GM12801 (cell line): ENCODE measurements around the gene GFY.

Experiments used
- CTCF ChIP-seq: IDR thresholded peaks from one replicate; pipeline ENCODE4 v1.5.1; 2011; ENCODE audit warnings: control low read depth; ENCODE audit not compliant: insufficient read length; ENCODE audit errors: extremely low read depth

GFY gene

GRCh38 chr19:49425178-49425577 lies at the start of gene GFY:
Gene GFY, plus strand, starts transcription at chr19:49425388. Its CDS starts 1,043 bp downstream, at chr19:49426431.
- no peak for TF ChIP-seq CTCF

- TF ChIP-seq CTCF, result no peak
Observed at GRCh38 chr19:49378512-49378911, 46.7 kb upstream of the GFY start.

- no peak for TF ChIP-seq CTCF
Observed at GRCh38 chr19:49380391-49380790, 44.8 kb upstream of the GFY start.

- TF ChIP-seq CTCF, result no peak
Observed at GRCh38 chr19:49382639-49383038, 42.5 kb upstream of the GFY start.

GRCh38 chr19:49383599-49383998 lies 41.6 kb upstream of the GFY start:
- no peak for TF ChIP-seq CTCF

GRCh38 chr19:49387936-49388372 lies 37.2 kb upstream of the GFY start, which contains the start of gene KASH5:
Gene KASH5, plus strand, starts transcription at chr19:49388249. Its CDS starts 2,635 bp downstream, at chr19:49390884.
- TF ChIP-seq CTCF, result no peak

- no peak for TF ChIP-seq CTCF
Observed at GRCh38 chr19:49389406-49389805, 35.8 kb upstream of the GFY start.
